ENCODE data around the gene SUSD6. TPM values are rescaled to one million over a fixed set of nuclear protein-coding genes. Genes with fewer than 3 reads are reported as not detected.

The SUSD6 gene
- total and polyA plus RNA-seq, 2 experiments from 2014 or later: 2.8 to 3.4 TPM

GRCh38 chr14:69715725-69716477, 104.5 kb downstream of the SUSD6 start:
- Mint-ChIP-seq H3K4me3 (no peak overlapping the region), H3K9me3 (no peaks in the 10 kb centered on the region), H3K4me1 (peaks cover 59% of the 10 kb centered on the region), H3K36me3 (ENCODE audit: low read depth) (no peaks in the 10 kb centered on the region; the same call in 2 of the 3 replicates), H3K27ac (no peak overlapping the region; the same call in 1 of the 2 replicates), H3K27me3 (ENCODE audit: insufficient read depth, low read depth, poor library complexity) (peaks cover 20% of the 10 kb centered on the region)
- Histone ChIP-seq H4K20me1 (replicated peaks; ENCODE audit: insufficient read depth) (no peaks in the 10 kb centered on the region), H3K4me3 (no peak overlapping the region), H3K4me1 (ENCODE audit: insufficient read depth) (peaks cover 31% of the 10 kb centered on the region), H3K4me2 (no peak overlapping the region), H2AFZ (no peak overlapping the region), H3K79me2 (replicated peaks; ENCODE audit: insufficient read depth) (no peaks in the 10 kb centered on the region), H3K9me2 (ENCODE audit: insufficient read depth) (no peaks in the 10 kb centered on the region), H3K27me3 (ENCODE audit: insufficient read depth) (no peaks in the 10 kb centered on the region), H3K36me3 (ENCODE audit: insufficient read depth) (no peaks in the 10 kb centered on the region), H3F3A (replicated peaks; ENCODE audit: low read depth) (0 out of 2 replicates have a peak, but pooled peaks cover 5% of the 10 kb centered on the region), H3K27ac (ENCODE audit: low read depth) (no peak overlapping the region)
- no peak for DNase-seq (ENCODE audit: low spot score)
- TF ChIP-seq, protein P1, sequence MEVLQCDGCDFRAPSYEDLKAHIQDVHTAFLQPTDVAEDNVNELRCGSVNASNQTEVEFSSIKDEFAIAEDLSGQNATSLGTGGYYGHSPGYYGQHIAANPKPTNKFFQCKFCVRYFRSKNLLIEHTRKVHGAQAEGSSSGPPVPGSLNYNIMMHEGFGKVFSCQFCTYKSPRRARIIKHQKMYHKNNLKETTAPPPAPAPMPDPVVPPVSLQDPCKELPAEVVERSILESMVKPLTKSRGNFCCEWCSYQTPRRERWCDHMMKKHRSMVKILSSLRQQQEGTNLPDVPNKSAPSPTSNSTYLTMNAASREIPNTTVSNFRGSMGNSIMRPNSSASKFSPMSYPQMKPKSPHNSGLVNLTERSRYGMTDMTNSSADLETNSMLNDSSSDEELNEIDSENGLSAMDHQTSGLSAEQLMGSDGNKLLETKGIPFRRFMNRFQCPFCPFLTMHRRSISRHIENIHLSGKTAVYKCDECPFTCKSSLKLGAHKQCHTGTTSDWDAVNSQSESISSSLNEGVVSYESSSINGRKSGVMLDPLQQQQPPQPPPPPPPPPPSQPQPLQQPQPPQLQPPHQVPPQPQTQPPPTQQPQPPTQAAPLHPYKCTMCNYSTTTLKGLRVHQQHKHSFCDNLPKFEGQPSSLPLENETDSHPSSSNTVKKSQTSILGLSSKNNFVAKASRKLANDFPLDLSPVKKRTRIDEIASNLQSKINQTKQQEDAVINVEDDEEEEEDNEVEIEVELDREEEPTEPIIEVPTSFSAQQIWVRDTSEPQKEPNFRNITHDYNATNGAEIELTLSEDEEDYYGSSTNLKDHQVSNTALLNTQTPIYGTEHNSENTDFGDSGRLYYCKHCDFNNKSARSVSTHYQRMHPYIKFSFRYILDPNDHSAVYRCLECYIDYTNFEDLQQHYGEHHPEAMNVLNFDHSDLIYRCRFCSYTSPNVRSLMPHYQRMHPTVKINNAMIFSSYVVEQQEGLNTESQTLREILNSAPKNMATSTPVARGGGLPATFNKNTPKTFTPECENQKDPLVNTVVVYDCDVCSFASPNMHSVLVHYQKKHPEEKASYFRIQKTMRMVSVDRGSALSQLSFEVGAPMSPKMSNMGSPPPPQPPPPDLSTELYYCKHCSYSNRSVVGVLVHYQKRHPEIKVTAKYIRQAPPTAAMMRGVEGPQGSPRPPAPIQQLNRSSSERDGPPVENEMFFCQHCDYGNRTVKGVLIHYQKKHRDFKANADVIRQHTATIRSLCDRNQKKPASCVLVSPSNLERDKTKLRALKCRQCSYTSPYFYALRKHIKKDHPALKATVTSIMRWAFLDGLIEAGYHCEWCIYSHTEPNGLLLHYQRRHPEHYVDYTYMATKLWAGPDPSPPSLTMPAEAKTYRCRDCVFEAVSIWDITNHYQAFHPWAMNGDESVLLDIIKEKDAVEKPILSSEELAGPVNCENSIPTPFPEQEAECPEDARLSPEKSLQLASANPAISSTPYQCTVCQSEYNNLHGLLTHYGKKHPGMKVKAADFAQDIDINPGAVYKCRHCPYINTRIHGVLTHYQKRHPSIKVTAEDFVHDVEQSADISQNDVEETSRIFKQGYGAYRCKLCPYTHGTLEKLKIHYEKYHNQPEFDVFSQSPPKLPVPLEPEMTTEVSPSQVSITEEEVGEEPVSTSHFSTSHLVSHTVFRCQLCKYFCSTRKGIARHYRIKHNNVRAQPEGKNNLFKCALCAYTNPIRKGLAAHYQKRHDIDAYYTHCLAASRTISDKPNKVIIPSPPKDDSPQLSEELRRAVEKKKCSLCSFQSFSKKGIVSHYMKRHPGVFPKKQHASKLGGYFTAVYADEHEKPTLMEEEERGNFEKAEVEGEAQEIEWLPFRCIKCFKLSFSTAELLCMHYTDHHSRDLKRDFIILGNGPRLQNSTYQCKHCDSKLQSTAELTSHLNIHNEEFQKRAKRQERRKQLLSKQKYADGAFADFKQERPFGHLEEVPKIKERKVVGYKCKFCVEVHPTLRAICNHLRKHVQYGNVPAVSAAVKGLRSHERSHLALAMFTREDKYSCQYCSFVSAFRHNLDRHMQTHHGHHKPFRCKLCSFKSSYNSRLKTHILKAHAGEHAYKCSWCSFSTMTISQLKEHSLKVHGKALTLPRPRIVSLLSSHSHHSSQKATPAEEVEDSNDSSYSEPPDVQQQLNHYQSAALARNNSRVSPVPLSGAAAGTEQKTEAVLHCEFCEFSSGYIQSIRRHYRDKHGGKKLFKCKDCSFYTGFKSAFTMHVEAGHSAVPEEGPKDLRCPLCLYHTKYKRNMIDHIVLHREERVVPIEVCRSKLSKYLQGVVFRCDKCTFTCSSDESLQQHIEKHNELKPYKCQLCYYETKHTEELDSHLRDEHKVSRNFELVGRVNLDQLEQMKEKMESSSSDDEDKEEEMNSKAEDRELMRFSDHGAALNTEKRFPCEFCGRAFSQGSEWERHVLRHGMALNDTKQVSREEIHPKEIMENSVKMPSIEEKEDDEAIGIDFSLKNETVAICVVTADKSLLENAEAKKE (CRISPR knock-in tag; IDR thresholded peaks at IDR 0.05): no peak
- TF ChIP-seq JUNB (IDR thresholded peaks at IDR 0.05; ENCODE audit: unreplicated experiment): no peak
- TF ChIP-seq, protein P2, sequence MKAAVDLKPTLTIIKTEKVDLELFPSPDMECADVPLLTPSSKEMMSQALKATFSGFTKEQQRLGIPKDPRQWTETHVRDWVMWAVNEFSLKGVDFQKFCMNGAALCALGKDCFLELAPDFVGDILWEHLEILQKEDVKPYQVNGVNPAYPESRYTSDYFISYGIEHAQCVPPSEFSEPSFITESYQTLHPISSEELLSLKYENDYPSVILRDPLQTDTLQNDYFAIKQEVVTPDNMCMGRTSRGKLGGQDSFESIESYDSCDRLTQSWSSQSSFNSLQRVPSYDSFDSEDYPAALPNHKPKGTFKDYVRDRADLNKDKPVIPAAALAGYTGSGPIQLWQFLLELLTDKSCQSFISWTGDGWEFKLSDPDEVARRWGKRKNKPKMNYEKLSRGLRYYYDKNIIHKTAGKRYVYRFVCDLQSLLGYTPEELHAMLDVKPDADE (IDR thresholded peaks at IDR 0.05): no peak
- TF ChIP-seq CREB1 (CRISPR knock-in tag; IDR thresholded peaks at IDR 0.05; ENCODE audit: low read depth): no peak
- TF ChIP-seq ZNF114 (CRISPR knock-in tag; IDR thresholded peaks at IDR 0.05): no peak
- TF ChIP-seq STAT1 (IDR thresholded peaks at IDR 0.05; ENCODE audit: unreplicated experiment): no peak
- no peak for TF ChIP-seq CTCF (conservative IDR thresholded peaks at IDR 0.05; ENCODE audit: low read depth in 2 of 2)
- ATAC-seq: no peak

Data from GM23338 (cell line).